GM19468 (cell line): ENCODE data around the gene RRP9.
"Not testable (repeated sequence)": the region's sequence is repeated elsewhere in the genome, so short reads cannot be mapped to it uniquely, and the experiment has no call there.

Experiments used
- ATAC-seq: cut with Tn5 transposase; IDR thresholded peaks from one replicate; pipeline ENCODE4 v1.9.1; 2021; ENCODE audit warnings: mild to moderate bottlenecking, moderate library complexity, moderate number of reproducible peaks; ENCODE audit not compliant: unreplicated experiment; ENCODE audit errors: extremely low read depth

Gene RRP9

DNA sequence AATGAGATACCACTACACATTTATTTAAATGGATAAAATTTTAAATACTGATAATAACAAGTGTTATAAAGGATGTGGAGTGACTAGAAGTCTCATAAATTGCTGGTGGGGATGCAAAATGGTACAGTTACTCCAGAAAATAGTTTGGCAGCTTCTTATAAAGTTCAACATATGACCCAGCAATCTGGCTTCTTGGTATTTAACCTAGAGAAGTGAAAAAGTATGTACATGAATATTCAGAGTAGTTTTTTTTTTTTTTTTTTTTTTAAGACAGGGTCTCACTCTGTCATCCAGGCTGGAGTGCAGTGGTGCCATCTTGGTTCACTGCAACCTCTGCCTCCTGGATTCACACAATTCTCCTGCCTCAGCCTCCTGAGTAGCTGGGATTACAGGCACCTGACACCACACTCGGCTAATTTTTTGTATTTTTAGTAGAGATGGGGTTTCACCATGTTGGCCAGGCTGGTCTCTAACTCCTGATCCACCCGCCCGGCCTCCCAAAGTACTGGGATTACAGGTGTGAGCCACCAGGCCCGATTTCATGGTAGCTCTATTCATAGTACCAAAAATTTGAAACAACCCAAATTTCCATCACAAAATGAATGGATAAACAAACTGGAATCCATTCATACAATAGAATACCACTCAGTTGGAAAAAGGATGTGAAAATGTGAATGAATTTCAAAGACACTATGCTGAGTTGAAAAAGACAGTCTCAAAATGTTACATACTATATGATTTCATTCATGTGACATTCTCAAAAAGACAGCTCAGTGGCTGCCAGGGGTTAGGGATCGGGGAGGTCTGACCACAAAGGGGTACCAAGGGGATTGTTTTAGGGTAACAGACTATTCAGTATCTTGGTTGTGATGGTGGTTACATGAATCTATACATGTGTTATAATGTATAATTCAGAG, 14.4 kb downstream of the RRP9 start:
- no peak for ATAC-seq

DNA sequence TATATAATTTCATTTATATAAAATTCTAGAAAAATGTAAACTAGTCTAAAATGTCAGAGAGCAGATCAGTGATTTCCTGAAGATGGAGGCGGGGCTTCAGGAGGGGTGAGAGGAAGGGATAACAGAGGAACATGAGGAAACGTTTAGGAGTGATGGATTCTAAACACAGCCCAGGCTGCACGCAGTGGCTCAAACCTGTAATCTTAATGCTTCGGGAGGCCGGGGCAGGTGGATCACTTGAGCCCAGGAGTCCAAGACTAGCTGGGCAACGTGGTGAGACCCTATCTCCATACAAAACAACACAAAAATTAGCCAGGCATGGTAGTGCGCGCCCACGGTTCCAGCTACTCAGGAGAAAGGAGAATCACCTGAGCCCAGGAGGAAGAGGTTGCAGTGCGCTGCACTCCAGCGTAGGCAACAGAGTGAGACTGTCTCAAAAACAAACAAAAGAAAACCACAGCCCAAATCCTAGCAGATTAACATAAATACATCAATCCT, 20.6 kb downstream of the RRP9 start:
- ATAC-seq = no peak

DNA sequence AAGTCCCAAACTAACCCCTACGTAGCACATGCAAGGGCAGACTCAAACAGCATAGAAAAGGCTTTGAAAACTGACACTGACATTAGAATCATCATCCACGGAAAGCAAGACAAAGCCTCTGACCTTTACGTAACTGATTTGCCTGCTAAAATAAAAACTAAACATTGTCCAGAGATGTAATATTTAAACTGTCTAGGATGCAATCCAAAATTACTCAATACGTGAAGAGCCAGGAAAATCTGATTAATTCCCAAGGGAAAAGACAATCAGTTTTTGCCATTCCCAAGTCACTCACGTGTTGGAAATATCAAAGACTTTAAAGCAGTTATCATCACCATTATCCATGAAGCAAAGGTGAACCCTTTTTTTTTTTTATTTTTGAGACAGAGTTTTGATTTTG, 25.3 kb downstream of the RRP9 start:
- no peak for ATAC-seq

DNA sequence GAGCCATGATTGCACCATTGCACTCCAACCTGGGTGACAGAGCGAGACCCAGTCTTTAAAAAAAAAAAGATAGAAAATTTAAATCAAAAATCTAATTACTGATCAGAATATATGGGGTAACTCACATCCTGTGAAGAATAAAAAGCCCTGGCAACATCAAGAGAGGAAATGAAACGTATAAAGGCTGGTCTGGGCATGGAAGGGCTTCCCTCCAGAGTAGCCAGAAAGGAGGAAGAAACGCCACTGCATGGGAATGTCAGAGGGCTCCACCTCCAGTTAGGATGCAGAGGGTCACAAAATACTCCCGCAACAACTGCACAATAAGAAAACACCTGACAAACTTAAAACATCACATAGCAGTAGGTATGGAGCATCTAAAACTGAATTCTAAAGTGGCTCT, 33.7 kb downstream of the RRP9 start:
- ATAC-seq = no peak

DNA sequence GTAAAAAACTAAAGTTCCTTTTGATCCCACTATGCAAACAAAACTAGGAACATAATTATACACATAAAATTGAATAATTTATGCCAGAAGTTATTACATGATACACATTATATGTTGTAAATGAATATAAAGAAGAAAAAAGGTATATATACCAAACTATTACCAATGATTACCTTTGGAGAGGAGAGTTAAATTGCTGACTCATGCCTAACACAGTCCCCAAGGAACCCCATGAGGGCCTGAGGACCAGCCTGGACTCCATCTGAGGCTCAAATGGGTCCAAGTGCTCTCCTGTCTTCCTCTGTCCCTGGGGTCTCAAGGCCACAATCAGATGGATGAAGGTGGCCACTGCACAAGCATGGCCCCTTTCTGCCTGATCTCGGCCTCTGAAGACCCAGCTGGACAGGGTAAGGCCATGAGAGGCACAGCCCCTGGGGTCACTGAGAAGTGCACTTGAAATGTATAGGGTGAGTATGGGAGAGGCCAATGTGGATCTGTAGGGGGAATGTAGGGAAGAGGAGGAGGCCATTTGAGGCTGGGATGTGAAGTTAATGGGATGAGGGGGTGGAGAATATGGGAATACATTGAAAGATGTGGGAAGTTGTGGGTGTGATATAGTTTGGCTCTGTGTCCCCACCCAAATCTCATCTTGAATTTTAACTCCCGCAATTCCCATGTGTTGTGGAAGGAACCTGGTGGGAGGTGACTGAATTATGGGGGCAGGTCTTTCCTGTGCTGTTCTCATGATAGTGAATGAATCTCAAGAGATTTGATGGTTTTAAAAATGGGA, 37.5 kb downstream of the RRP9 start:
- no peak for ATAC-seq

DNA sequence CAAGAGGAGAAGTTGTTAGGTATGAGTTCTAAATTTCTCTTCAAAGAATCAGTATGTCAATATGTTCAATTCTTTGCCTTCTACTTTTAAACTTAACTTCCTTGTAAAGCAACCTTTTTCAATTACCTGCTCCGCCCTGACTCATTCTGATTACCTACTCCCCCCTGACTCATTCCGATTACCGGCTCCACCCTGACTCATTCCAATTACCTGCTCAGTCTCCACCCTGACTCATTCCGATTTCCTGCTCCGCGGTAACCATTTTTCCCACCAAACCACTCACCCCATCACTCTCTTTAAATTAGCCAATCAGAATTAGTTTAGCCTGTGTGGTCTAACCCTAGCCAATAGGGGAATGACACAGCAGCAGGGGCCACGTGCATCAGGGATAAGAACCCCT, 39.3 kb downstream of the RRP9 start:
- ATAC-seq = not testable (repeated sequence)

DNA sequence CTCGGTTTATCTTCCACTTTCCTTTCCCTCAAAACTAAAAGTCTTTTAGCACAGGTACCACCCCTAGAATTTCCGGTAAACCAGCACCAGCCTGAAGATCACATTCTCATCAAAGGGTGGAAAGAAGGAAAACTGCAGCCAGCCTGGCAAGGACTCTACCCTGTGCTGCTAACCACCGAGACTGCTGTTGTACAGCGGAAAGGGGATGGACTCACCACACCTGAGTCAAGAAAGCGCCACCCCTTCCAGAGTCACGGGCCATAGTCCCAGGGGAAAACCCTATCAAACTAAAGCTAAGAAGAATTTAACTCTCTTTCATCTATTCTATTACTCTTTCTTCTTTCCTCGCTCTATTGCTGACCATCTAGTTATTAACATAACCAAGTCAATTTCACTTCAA, 41.7 kb downstream of the RRP9 start:
- ATAC-seq = not testable (repeated sequence)

DNA sequence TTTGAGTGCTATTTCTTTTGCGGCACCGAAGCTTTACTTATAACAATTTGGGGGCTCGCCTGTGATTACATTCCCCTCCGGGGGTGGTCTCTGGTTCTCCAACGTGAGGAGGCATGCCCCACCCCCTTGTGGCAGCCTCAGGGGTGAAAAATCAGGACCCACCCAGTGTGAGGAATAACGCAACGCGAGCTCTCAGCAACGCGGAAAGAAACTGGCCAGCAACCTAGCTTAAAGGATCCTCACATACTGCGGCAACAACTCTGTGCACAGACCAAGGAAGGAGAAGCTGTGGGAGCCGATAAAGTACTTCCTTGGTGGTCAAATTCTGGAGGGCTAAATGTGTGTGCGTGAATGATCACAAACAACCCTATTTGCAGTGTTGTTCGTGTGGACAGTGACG, 44.3 kb downstream of the RRP9 start:
- no peak for ATAC-seq

DNA sequence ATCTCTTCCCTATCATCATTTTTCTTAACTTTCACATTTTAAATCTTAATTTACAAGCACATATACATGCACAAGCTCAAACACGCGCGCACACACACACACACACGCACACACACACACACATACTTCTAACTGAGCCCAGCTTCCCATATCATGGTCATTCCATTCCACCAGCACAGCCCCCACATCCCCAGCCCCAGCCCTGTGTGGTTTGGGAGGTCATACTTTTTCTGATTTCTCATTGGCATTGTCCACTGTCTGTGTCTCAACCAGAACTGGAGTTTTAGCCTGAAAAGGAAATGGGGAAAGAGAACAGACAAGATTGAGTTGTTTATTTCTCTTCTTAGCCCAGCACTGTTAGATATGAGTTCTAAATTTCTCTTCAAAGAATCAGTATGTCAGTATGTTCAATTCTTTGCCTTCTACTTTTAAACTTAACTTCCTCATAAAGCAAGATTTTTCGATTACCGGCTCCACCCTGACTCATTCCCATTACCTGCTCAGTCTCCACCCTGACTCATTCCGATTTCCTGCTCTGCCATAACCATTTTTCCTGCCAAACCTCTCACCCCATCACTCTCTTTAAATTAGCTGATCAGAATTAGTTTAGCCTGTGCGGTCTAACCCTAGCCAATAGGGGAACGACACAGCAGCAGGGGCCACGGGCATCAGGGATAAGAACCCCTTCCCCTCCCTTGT, 44.9 kb downstream of the RRP9 start:
- ATAC-seq = no peak

DNA sequence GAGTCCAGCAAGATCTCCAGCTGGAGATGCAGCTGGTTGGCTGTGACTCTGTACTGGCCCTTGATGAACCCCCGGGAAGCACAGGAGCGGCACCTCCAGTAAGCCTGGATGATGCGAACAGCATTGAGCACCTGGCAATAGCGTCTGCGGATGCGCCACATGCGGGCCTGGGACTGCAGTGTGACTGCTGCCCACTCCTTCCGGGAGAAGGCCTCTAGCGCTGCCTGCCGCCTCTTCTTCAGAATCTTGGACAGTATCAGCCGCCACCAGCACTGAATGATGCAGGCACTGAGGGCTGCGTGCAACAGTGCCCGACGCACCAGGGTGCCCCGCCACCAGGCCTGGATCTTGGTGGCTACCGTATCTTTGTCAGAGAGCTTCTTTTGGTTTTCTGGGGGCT, 46.8 kb downstream of the RRP9 start:
- ATAC-seq = no peak

DNA sequence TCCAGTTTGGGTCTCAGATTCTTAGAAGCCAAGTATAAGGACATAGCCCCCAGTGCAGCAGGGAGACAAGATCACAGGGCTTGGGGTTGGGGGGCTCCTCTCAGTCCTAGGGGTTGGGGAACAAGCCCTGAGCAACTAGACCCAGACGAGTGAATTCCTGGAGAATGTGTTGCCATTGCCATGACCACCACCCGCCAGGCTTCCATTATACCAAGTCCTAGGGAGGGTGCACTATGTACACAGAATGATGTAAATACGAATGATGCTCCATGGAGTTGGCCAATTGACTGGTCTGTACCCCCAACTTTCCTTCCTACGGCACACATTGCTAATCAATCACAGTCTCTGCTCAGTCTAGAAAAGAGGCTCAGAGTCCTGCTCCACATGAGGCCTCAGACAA, 47.3 kb downstream of the RRP9 start:
- ATAC-seq = no peak

DNA sequence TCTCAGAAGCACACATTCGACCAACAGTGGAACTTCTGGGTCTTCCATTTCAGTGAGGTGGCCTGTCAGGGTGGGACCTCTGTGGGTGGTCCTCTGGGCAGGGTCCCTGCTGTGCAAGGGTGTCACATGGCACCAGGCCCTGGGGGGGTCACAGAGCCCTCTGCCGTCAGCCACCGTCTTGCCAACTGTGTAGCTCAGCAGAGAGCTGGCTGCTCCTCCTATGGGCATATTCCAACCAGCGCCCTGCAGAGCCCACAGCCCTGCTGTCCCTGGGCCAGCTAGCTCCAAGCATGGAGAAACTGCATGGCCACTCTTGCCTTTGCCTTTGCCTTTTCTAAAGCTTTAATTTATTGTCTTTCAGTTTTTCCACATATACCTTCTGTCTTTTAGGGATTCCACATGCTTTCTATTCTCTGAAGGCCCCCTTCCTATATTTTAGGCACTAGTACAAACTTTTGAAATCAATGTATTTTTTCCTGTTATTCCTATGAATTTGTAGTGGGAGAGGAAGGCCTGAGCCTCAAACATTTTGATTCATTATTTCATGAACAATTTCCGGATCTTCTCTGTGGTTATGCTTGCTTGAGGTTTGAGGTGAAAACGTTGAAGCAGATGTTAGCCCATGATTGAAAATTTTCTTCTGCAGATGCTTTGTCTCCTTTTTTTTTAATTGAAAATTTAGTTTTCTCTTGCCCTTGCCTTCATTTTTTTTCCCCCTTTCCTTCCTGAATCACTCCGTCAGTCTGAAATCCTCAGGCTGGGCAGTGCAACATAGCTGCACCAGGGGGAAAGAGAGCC, 50.3 kb downstream of the RRP9 start:
- ATAC-seq = no peak

DNA sequence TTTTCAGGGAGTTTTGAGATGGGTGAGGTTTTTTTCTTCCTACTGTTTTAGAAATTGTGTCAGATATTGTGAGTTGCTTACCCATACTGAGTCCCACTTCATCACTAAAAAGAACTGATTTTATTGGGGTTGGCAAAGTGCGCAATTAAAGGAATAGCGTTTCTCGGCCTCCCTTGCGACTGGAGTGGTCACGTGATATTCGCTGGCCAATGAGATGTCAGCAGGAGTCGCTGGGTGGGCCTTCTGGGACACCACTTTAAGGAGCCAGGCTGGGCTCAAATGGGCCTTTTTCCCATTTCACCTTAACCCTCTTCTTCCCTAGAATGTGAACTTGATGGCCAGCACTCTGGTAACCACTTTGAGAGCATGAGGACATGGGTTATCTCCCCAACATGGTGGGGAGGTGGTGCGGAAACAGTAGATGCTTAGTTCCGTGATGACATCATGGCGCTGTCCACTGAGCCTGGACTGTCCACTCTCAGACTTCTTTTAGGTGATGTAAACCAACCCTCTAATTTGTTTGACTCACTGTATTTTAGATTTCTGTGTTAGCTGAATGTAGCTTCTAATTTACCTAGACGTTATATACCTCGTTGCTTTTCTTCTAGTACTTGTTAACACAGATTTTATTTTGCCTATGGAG, 53.1 kb downstream of the RRP9 start:
- ATAC-seq = no peak

DNA sequence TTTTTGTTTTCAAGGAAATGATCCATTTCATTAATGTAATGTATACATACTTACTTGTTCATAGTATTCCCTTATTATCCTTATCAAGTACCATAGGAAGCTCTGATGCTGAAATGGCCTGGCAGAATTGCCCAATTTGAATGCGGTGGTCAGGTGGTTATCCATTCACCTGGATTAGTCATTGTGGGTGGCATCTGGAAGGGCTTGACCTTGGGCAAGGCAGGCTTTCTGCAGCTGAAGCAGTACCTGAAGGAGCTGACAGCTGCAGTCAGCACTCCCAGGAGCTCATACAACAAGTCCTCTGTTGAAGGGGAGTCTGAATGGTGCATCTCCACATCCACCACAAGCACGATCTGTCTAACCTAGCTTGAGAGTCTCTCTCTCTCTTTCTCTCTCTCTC, 54.1 kb downstream of the RRP9 start:
- ATAC-seq = no peak

DNA sequence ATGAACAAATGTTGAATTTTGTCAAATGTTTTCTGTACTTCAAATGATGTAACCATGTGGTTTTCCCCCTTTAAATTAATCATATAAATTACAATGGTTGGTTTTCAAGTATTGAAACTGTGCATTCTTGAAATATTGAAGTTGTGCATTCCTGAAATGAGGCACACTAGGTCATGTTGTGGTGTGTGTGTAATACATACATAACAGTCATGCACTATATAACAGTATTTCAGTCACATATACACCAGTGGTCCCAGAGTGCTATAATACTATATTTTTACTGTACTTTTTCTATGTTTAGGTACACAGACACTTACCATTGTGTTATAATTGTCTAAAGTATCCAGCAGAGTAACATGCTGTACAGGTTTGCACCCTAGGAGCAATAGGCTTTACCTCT, 55.3 kb downstream of the RRP9 start:
- ATAC-seq = no peak
